NCI-H1092 treated with DMSO at 0.1 percent for 48 hours (cell line): ENCODE results near the gene MYO7A.
A peak's percentile ranks its signal among the peaks of the same experiment; 100 is the strongest.

Experiments used
- DNase-seq: peaks from one replicate; lab custom pipeline; 2025; lab: John Stamatoyannopoulos, UW

MYO7A gene

GRCh38 chr11:77146261-77147035, 18.4 kb downstream of the MYO7A start:
- DNase-seq: no peak

GRCh38 chr11:77147036-77147315, 18.9 kb downstream of the MYO7A start:
- DNase-seq: no peak

- DNase-seq: peak; percentile 18
Measured at GRCh38 chr11:77147668-77148321, 19.7 kb downstream of the MYO7A start.

GRCh38 chr11:77148963-77149715, 21.1 kb downstream of the MYO7A start:
- no peak for DNase-seq

- no peak for DNase-seq
Measured at GRCh38 chr11:77149716-77150392, 21.8 kb downstream of the MYO7A start.

GRCh38 chr11:77150836-77151235, 22.8 kb downstream of the MYO7A start:
- DNase-seq: no peak

GRCh38 chr11:77151804-77152509, 23.9 kb downstream of the MYO7A start:
- peak; percentile 29 for DNase-seq

GRCh38 chr11:77152846-77153245, 24.8 kb downstream of the MYO7A start:
- DNase-seq: peak; percentile 32

- no peak for DNase-seq
Measured at GRCh38 chr11:77153276-77154185, 25.5 kb downstream of the MYO7A start.

- peak; percentile 72 for DNase-seq
Measured at GRCh38 chr11:77154381-77155081, 26.5 kb downstream of the MYO7A start.

- no peak for DNase-seq
Measured at GRCh38 chr11:77155082-77155475, 27.0 kb downstream of the MYO7A start.

- no peak for DNase-seq
Measured at GRCh38 chr11:77155556-77156130, 27.6 kb downstream of the MYO7A start.

GRCh38 chr11:77156396-77157195, 28.6 kb downstream of the MYO7A start:
- no peak for DNase-seq

- no peak for DNase-seq
Measured at GRCh38 chr11:77158041-77158695, 30.1 kb downstream of the MYO7A start.

GRCh38 chr11:77159219-77159936, 31.3 kb downstream of the MYO7A start:
- no peak for DNase-seq

- no peak for DNase-seq
Measured at GRCh38 chr11:77159937-77160495, 32.0 kb downstream of the MYO7A start.

GRCh38 chr11:77163271-77163670, 35.2 kb downstream of the MYO7A start:
- DNase-seq: no peak
